CD4-positive, alpha-beta T cell (primary cell): ENCODE measurements around the gene DSCAML1. TPM values are rescaled to one million over a fixed set of nuclear protein-coding genes. Genes with fewer than 3 reads are reported as not detected.

Experiments used
- ATAC-seq: fragments of 200-7000 bp; cut with Tn5 transposase; one replicate; pipeline ENCODE4 v1.10.0; 2022; ENCODE audit warnings: mild to moderate bottlenecking; ENCODE audit not compliant: poor library complexity
- CTCF ChIA-PET: fragments of 350-600 bp; sonication (Branson Sonifier 250); formaldehyde crosslinking; loops from one replicate; lab custom pipeline; 2021; ENCODE audit warnings: antibody characterized with exemption, inconsistent platforms; lab: Charles Lee
- POLR2A ChIA-PET: fragments of 350-600 bp; sonication (Branson Sonifier 250); formaldehyde crosslinking; loops from one replicate; lab custom pipeline; 2021; ENCODE audit warnings: antibody characterized with exemption, inconsistent platforms; lab: Charles Lee
- DNase-seq, 14 experiments: peaks; one replicate each; pipeline ENCODE4 v3.0.0-alpha.2; 2013 to 2020; ENCODE audit warnings: mixed read lengths in 2 of 14
- H3K27ac ChIP-seq, 2 donors: one replicate each; pipeline versions ENCODE4 v1.5.1 to v1.7.0; 2013; ENCODE audit warnings: low read length in 2 of 2, low read depth in 1 of 2, mild to moderate bottlenecking in 1 of 2
- H3K27me3 ChIP-seq, 2 experiments: 1 replicate in 1 of 2; 2 replicates in 1 of 2; pipeline versions ENCODE4 v1.6.1 to v1.7.0; 2013; ENCODE audit warnings: low read length in 2 of 2, control low read depth in 1 of 2, mild to moderate bottlenecking in 1 of 2, moderate library complexity in 1 of 2; ENCODE audit not compliant: insufficient read depth in 2 of 2, control insufficient read depth in 1 of 2
- H3K36me3 ChIP-seq: one replicate; pipeline ENCODE4 v1.6.1; 2013; ENCODE audit warnings: low read length, control low read depth; ENCODE audit not compliant: insufficient read depth
- H3K4me1 ChIP-seq: one replicate; pipeline ENCODE4 v1.6.1; 2013; ENCODE audit warnings: low read length, control low read depth; ENCODE audit not compliant: insufficient read depth
- H3K4me3 ChIP-seq: one replicate; pipeline ENCODE4 v1.5.1; 2013; ENCODE audit warnings: mild to moderate bottlenecking, low read length, moderate library complexity
- H3K9me3 ChIP-seq, 2 experiments: 1 replicate in 1 of 2; 2 replicates in 1 of 2; pipeline versions ENCODE4 v1.6.1 to v1.7.0; 2013; ENCODE audit warnings: low read length in 2 of 2, mild to moderate bottlenecking in 2 of 2, control low read depth in 1 of 2, moderate library complexity in 1 of 2; ENCODE audit not compliant: control insufficient read depth in 1 of 2, insufficient read depth in 1 of 2
- H3K27ac Mint-ChIP-seq: one replicate; pipeline ENCODE4 v1.8.0; 2020; ENCODE audit warnings: mixed read lengths
- H3K27me3 Mint-ChIP-seq: one replicate; pipeline ENCODE4 v1.8.0; 2021; ENCODE audit warnings: mixed read lengths
- H3K36me3 Mint-ChIP-seq: one replicate; pipeline ENCODE4 v1.8.0; 2021; ENCODE audit warnings: low read depth, mixed read lengths
- H3K4me1 Mint-ChIP-seq: one replicate; pipeline ENCODE4 v1.8.0; 2021; ENCODE audit warnings: low read depth, mixed read lengths
- H3K4me3 Mint-ChIP-seq: one replicate; pipeline ENCODE4 v1.8.0; 2020; ENCODE audit warnings: mild to moderate bottlenecking, mixed read lengths
- H3K9me3 Mint-ChIP-seq: one replicate; pipeline ENCODE4 v1.8.0; 2020; ENCODE audit warnings: mixed read lengths
- intact Hi-C, 2 experiments: fragments of 100-400 bp; cut with DNase I in 1 of 2; cut with micrococcal nuclease in 1 of 2; formaldehyde crosslinking; loops; one replicate each; pipeline versions ENCODE4 v1.15.1 to v1.9.0; 2023 to 2025; cut with DNase I, micrococcal nuclease
- total RNA-seq, 174 experiments: library from RNA in 2 of 174; stranded (reverse) in 2 of 174; gene quantifications; one replicate each; pipeline ENCODE4 v1.2.3 and lab custom pipeline; 2021 to 2026
- TF ChIP-seq, protein P1 (sequence below): fragments of 200-600 bp; IDR thresholded peaks from one replicate; pipeline ENCODE4 v1.8.0; 2022; ENCODE audit warnings: antibody characterized with exemption, mild to moderate bottlenecking

DSCAML1 gene
- total RNA-seq, 2 experiments from 2014 or later: 0.22 to 0.61 TPM

DNA sequence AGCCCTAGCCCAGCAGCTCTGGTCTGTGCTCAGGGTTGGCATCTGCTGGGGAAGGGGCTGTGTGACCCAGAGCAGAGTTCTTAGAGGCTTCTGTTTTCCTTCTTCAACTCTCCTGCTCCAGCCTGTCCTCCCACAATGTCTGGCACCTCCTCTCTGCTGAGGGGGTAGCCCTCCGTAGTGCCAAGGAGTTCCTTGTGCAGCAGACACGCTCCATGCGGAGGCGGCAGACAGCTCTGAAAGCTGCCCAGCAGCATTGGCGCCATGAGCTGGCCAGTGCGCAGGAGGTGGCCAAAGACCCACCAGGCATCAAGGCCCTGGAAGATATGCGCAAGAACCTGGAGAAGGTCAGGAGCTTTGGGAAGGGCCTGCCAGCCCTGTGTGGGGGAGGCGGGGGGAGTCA is 400.0 kb downstream of the DSCAML1 start:
- peaks cover 7 to 16% of the 10 kb centered on the region in 2 experiments for H3K9me3 ChIP-seq
- no peak overlapping the region for H3K27ac ChIP-seq
- Mint-ChIP-seq H3K9me3 (peaks cover 6% of the 10 kb centered on the region), H3K4me3 (no peak overlapping the region), H3K36me3 (peaks cover 100% of the 10 kb centered on the region), H3K27me3 (no peaks in the 10 kb centered on the region), H3K27ac (no peak overlapping the region), H3K4me1 (no peaks in the 10 kb centered on the region)
- intact Hi-C loops: no loop called here
- ATAC-seq: no peak
- peaks cover 60% of the 10 kb centered on the region for H3K36me3 ChIP-seq
- no peak for DNase-seq
- H3K27me3 ChIP-seq: no peaks in the 10 kb centered on the region
- H3K4me3 ChIP-seq: no peak overlapping the region
- ChIA-PET POLR2A (no interaction called here), CTCF (no interaction called here)
- TF ChIP-seq, protein P1, sequence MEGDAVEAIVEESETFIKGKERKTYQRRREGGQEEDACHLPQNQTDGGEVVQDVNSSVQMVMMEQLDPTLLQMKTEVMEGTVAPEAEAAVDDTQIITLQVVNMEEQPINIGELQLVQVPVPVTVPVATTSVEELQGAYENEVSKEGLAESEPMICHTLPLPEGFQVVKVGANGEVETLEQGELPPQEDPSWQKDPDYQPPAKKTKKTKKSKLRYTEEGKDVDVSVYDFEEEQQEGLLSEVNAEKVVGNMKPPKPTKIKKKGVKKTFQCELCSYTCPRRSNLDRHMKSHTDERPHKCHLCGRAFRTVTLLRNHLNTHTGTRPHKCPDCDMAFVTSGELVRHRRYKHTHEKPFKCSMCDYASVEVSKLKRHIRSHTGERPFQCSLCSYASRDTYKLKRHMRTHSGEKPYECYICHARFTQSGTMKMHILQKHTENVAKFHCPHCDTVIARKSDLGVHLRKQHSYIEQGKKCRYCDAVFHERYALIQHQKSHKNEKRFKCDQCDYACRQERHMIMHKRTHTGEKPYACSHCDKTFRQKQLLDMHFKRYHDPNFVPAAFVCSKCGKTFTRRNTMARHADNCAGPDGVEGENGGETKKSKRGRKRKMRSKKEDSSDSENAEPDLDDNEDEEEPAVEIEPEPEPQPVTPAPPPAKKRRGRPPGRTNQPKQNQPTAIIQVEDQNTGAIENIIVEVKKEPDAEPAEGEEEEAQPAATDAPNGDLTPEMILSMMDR: no peak
- no peaks in the 10 kb centered on the region for H3K4me1 ChIP-seq

DNA sequence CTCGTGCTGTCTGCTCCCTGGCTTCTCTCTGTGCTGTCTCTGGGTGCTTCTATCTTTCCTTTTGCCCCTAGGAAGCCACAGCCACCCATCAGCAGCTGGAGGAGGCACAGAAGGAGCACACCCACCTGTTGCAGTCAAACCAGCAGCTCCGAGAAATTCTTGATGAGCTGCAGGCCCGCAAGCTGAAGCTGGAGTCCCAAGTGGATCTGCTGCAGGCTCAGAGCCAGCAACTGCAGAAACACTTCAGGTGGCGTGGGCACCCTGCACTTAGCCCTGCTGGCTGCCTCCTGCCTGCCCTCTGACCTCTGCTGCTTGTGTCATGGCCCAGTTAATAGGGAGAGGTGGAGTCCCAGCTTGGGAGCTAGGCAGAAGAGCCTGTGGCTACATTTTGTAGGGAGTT is 401.5 kb downstream of the DSCAML1 start:
- TF ChIP-seq, protein P1: no peak
- Histone ChIP-seq H3K36me3 (peaks cover 75% of the 10 kb centered on the region), H3K4me3 (no peak overlapping the region), H3K27me3 (no peaks in the 10 kb centered on the region), H3K4me1 (no peaks in the 10 kb centered on the region), H3K9me3 (peaks cover 7 to 16% of the 10 kb centered on the region in 2 experiments), H3K27ac (no peak overlapping the region)
- H3K27me3 Mint-ChIP-seq: no peaks in the 10 kb centered on the region
- H3K4me1 Mint-ChIP-seq: no peaks in the 10 kb centered on the region
- CTCF ChIA-PET: no interaction called here
- H3K4me3 Mint-ChIP-seq: no peak overlapping the region
- H3K9me3 Mint-ChIP-seq: peaks cover 6% of the 10 kb centered on the region
- no peak overlapping the region for H3K27ac Mint-ChIP-seq
- H3K36me3 Mint-ChIP-seq: peaks cover 98% of the 10 kb centered on the region
- ATAC-seq (no peak), DNase-seq (no peak)
- intact Hi-C loops: no loop called here
- POLR2A ChIA-PET: no interaction called here

DNA sequence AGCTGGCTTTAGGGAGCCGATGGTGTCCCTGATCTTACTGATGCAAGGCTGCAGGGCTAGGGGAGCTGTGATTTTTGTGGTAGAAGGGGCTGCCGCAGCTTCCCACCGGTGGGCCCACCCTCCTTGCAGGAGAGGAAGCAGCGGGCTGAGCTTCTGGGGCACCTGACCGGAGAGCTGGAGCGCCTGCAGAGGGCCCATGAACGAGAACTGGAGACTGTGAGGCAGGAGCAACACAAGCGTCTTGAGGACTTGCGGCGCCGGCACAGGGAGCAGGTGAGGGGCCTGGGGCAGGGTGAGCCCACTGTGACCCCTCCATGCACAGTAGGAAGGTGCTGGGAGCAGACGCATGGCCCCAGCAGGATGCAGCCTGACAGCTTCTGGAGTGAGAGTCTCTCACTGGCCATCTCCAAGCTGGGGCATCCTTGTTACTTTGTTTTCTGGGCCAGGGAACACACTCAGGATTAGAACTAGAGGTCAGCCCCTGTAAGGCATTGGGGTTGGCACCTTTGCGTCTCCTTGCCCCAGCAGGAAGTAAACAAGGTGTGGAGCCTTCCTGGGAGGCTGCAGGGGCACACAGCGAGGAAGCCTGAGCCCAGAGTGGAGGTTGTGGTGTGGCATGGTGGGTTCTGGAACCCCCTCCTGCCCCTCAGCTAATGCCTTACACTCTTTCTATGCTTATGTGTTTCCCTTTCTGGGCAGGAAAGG is 402.6 kb downstream of the DSCAML1 start:
- Histone ChIP-seq H3K4me3 (no peak overlapping the region), H3K9me3 (peaks cover 7 to 16% of the 10 kb centered on the region in 2 experiments), H3K27ac (no peak overlapping the region), H3K4me1 (no peaks in the 10 kb centered on the region), H3K36me3 (peaks cover 79% of the 10 kb centered on the region), H3K27me3 (no peaks in the 10 kb centered on the region)
- DNase-seq: no peak
- TF ChIP-seq, protein P1: no peak
- ATAC-seq: no peak
- peaks cover 6% of the 10 kb centered on the region for H3K9me3 Mint-ChIP-seq
- intact Hi-C loops: no loop called here
- peaks cover 95% of the 10 kb centered on the region for H3K36me3 Mint-ChIP-seq
- no peaks in the 10 kb centered on the region for H3K27me3 Mint-ChIP-seq
- H3K4me3 Mint-ChIP-seq: no peak overlapping the region
- CTCF ChIA-PET: no interaction called here
- H3K4me1 Mint-ChIP-seq: no peaks in the 10 kb centered on the region
- POLR2A ChIA-PET: no interaction called here
- H3K27ac Mint-ChIP-seq: no peak overlapping the region
